HL-60/S4 (cell line): ENCODE data around the gene MC1R.
"Not testable (repeated sequence)": the region's sequence is repeated elsewhere in the genome, so short reads cannot be mapped to it uniquely, and the experiment has no call there.

Source experiments
- in situ Hi-C: fragments of 300-500 bp; cut with MboI; formaldehyde crosslinking; loops from 2 replicates; pipeline ENCODE4 v1.14.3; 2022; ENCODE audit warnings: low sequenced_read_pairs

MC1R gene

GRCh38 chr16:89934019-89934418, 15.4 kb downstream of the MC1R start:
- in situ Hi-C loops: not testable (repeated sequence)

GRCh38 chr16:89934611-89935553, 16.2 kb downstream of the MC1R start:
- in situ Hi-C loops: no loop called here

GRCh38 chr16:89935620-89936019, 17.0 kb downstream of the MC1R start:
- in situ Hi-C loops: not testable (repeated sequence)

GRCh38 chr16:89936034-89936433, 17.4 kb downstream of the MC1R start:
- in situ Hi-C loops: no loop called here

- in situ Hi-C loops: no loop called here
Measured at GRCh38 chr16:89936508-89936907, 17.8 kb downstream of the MC1R start.

GRCh38 chr16:89936981-89937380, 18.3 kb downstream of the MC1R start:
- in situ Hi-C loops: no loop called here

- in situ Hi-C loops: no loop called here
Measured at GRCh38 chr16:89938175-89938885, 19.7 kb downstream of the MC1R start.

GRCh38 chr16:89944773-89945172, 26.1 kb downstream of the MC1R start:
- in situ Hi-C loops: no loop called here

GRCh38 chr16:89945654-89946053, 27.0 kb downstream of the MC1R start:
- in situ Hi-C loops: no loop called here

- in situ Hi-C loops: no loop called here
Measured at GRCh38 chr16:89946515-89946914, 27.9 kb downstream of the MC1R start.

GRCh38 chr16:89949121-89949742, 30.6 kb downstream of the MC1R start:
- in situ Hi-C loops: no loop called here

- in situ Hi-C loops: no loop called here
Measured at GRCh38 chr16:89949756-89950155, 31.1 kb downstream of the MC1R start.

- in situ Hi-C loops: no loop called here
Measured at GRCh38 chr16:89951509-89951908, 32.8 kb downstream of the MC1R start.

- in situ Hi-C loops: no loop called here
Measured at GRCh38 chr16:89952049-89952448, 33.4 kb downstream of the MC1R start.

- in situ Hi-C loops: no loop called here
Measured at GRCh38 chr16:89952551-89952950, 33.9 kb downstream of the MC1R start.

- in situ Hi-C loops: no loop called here
Measured at GRCh38 chr16:89953671-89954406, 35.2 kb downstream of the MC1R start.

- in situ Hi-C loops: no loop called here
Measured at GRCh38 chr16:89954462-89954861, 35.8 kb downstream of the MC1R start.

- in situ Hi-C loops: no loop called here
Measured at GRCh38 chr16:89955001-89955685, 36.5 kb downstream of the MC1R start.

- in situ Hi-C loops: no loop called here
Measured at GRCh38 chr16:89956505-89957215, 38.0 kb downstream of the MC1R start.
